NCI-H524 (cell line): ENCODE data around the gene TOP2A.

Experiments
- DNase-seq, 2 experiments: peaks; one replicate each; lab custom pipeline; 2025; lab: John Stamatoyannopoulos, UW

The TOP2A gene

GRCh38 chr17:40358323-40359038, 59.2 kb downstream of the TOP2A start:
- DNase-seq, result peak; percentile 74 to 79

- no peak for DNase-seq
Measured at GRCh38 chr17:40356990-40357881, 60.5 kb downstream of the TOP2A start.

GRCh38 chr17:40355804-40356758, 61.6 kb downstream of the TOP2A start:
- no peak for DNase-seq

- peak; percentile 37 to 61 for DNase-seq
Measured at GRCh38 chr17:40355123-40355803, 62.4 kb downstream of the TOP2A start.

- no peak for DNase-seq
Measured at GRCh38 chr17:40354221-40355122, 63.2 kb downstream of the TOP2A start.

GRCh38 chr17:40352779-40353394, 64.8 kb downstream of the TOP2A start:
- DNase-seq, result no peak

- no peak for DNase-seq
Measured at GRCh38 chr17:40352237-40352778, 65.4 kb downstream of the TOP2A start.

GRCh38 chr17:40351359-40352236, 66.1 kb downstream of the TOP2A start:
- no peak for DNase-seq

GRCh38 chr17:40350689-40351358, 66.9 kb downstream of the TOP2A start:
- DNase-seq, result peak in 1 of 2 experiments; percentile 52

- peak in 1 of 2 experiments; percentile 44 for DNase-seq
Measured at GRCh38 chr17:40349895-40350688, 67.6 kb downstream of the TOP2A start.

- DNase-seq, result no peak
Measured at GRCh38 chr17:40349477-40349894, 68.2 kb downstream of the TOP2A start.

GRCh38 chr17:40348562-40349476, 68.9 kb downstream of the TOP2A start:
- no peak for DNase-seq

GRCh38 chr17:40348136-40348504, 69.6 kb downstream of the TOP2A start:
- DNase-seq, result no peak

GRCh38 chr17:40347319-40348135, 70.2 kb downstream of the TOP2A start:
- no peak for DNase-seq

GRCh38 chr17:40346765-40347158, 70.9 kb downstream of the TOP2A start:
- no peak for DNase-seq
